ENCODE data around the gene RGS9BP. TPM values are rescaled to one million over a fixed set of nuclear protein-coding genes. Genes with fewer than 3 reads are reported as not detected.

Gene RGS9BP
- total RNA-seq, 4 donors from 2014 or later = 0.22 to 0.63 (median 0.60) TPM; not detected in 1

DNA sequence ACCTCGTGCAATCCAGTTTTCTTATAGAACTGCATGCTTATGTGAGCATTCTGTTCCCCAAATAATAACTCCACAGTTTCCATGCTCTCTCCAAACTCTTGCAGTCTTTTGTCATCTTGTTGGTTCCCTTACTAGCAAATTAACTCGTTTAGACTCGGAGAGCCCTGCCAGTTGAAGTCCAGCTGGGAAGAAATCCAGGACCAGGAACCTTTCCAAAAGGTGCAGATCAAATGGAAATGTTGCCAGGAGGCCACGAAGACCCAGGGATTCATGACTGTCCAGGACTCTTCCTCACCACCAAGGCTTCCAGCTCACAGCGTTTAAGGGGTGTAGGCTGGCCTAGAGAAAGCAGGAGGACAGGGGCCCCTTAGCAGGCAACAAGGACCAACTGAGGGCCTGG lies 41.8 kb downstream of the RGS9BP start:
- Histone ChIP-seq H3K4me1 (no peaks in the 10 kb centered on the region), H3K9me3 (peaks cover 0 to 6% (median 0%) of the 10 kb centered on the region in 4 donors), H3K27ac (no peak overlapping the region), H3K36me3 (peaks cover 0 to 50% (median 0%) of the 10 kb centered on the region in 3 donors), H3K27me3 (no peaks in the 10 kb centered on the region), H3K4me3 (no peak overlapping the region)
- WGBS, 2 donors = 67 to 84% methylated on average over 4 to 5 of the region's 5 CpGs
- DNase-seq (ENCODE audit: low spot score in 2 of 2) = no peak
- TF ChIP-seq CTCF (IDR thresholded peaks at IDR 0.05) = no peak

DNA sequence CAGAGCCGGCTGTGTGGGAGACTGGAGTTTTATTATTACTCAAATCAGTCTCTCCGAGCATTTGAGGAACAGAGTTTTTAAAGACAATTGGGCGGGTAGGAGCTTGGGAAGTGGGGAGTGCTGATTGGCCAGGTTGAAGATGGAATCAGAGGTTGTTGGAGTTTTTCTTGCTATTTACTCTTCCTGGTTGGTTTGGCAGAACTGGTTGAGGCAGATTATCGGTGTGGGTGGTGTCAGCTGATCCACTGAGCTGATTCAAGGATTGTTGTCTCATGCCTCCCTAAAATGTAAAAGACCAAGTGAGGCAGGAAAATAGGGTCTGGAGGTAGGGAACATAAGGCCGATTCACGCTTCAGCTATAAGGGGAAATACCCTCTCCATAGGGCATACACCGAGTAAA lies 42.6 kb downstream of the RGS9BP start:
- Histone ChIP-seq H3K4me3 (no peak overlapping the region), H3K9me3 (peaks cover 0 to 6% (median 0%) of the 10 kb centered on the region in 4 donors), H3K27ac (no peak overlapping the region), H3K27me3 (no peaks in the 10 kb centered on the region), H3K36me3 (peaks cover 0 to 42% (median 0%) of the 10 kb centered on the region in 3 donors), H3K4me1 (no peaks in the 10 kb centered on the region)
- DNase-seq (ENCODE audit: low spot score in 2 of 2) = no peak
- 89% methylated on average over 7 of the region's 7 CpGs for WGBS, 2 donors
- TF ChIP-seq CTCF (IDR thresholded peaks at IDR 0.05) = no peak

DNA sequence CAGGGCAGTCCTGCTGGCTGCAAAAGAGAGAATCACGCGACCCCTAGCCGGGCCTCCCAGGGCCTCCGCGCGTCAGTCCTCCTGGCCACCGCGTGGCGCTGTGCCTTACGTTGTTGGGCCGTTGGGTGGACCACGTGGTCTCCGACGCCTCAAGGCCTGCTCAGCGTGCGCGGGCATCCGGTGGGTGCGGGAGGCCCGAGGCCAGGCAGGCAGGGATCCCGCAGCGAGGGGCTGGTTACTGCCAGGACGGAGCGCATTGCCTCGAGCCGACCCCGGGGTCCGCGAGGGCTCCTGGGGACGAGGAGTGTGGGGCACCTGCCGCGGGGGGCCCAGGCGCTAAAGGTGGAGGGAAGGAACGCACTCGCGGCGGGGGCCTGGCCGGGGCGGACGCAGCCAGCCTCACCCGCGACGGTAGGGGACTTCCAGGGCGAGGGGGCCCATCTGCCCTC lies 44.0 kb downstream of the RGS9BP start, which contains the start of gene TDRD12:
TSS of gene TDRD12 (plus strand) at position 157 of the 449 bp plus-strand sequence. CDS start 306 bp downstream, outside the sequence.
- WGBS, 2 donors = 89 to 93% methylated on average over 35 to 43 of the region's 44 CpGs
- no peak within 1 kb of the TSS for H3K4me3 ChIP-seq

GRCh38 chr19:32720216-32720935 lies 44.7 kb downstream of the RGS9BP start:
- Histone ChIP-seq H3K4me1 (no peaks in the 10 kb centered on the region), H3K9me3 (peaks cover 0 to 6% (median 0%) of the 10 kb centered on the region in 4 donors), H3K27ac (no peak overlapping the region), H3K4me3 (no peak overlapping the region), H3K36me3 (peaks cover 0 to 22% (median 0%) of the 10 kb centered on the region in 3 donors), H3K27me3 (no peaks in the 10 kb centered on the region)
- 91 to 92% methylated on average over 7 to 8 of the region's 22 CpGs for WGBS, 2 donors
- TF ChIP-seq POLR2A (IDR thresholded peaks at IDR 0.05) = no peak
- no peak for TF ChIP-seq EP300 (IDR thresholded peaks at IDR 0.05)
- TF ChIP-seq CTCF (IDR thresholded peaks at IDR 0.05) = no peak
- no peak for DNase-seq (ENCODE audit: low spot score in 2 of 2)

More for the DNA sequence above, 44.0 kb downstream of the RGS9BP start, which contains the start of gene TDRD12:
- TF ChIP-seq POLR2A (IDR thresholded peaks at IDR 0.05) (no peak), CTCF (IDR thresholded peaks at IDR 0.05) (no peak), EP300 (IDR thresholded peaks at IDR 0.05) (no peak)
- no peaks in the 10 kb centered on the region for H3K27me3 ChIP-seq
- no peak for DNase-seq (ENCODE audit: low spot score in 2 of 2)
- no peak within 1 kb of the TSS for H3K27ac ChIP-seq
- H3K9me3 ChIP-seq = peaks cover 0 to 6% (median 0%) of the 10 kb centered on the region in 4 donors
- peaks cover 0 to 29% (median 0%) of the 10 kb centered on the region in 3 donors for H3K36me3 ChIP-seq
- H3K4me1 ChIP-seq = no peaks in the 10 kb centered on the region

GRCh38 chr19:32720936-32721250 lies 45.2 kb downstream of the RGS9BP start:
- 96% methylated on average over 13 to 17 of the region's 22 CpGs for WGBS, 2 donors

More at GRCh38 chr19:32720936-32721250, 45.2 kb downstream of the RGS9BP start:
- Histone ChIP-seq H3K4me3 (no peak overlapping the region), H3K9me3 (peaks cover 0 to 9% (median 0%) of the 10 kb centered on the region in 4 donors), H3K27ac (no peak overlapping the region), H3K36me3 (peaks cover 0 to 16% (median 0%) of the 10 kb centered on the region in 3 donors), H3K27me3 (no peaks in the 10 kb centered on the region), H3K4me1 (no peaks in the 10 kb centered on the region)
- no peak for DNase-seq (ENCODE audit: low spot score in 2 of 2)
- TF ChIP-seq CTCF (IDR thresholded peaks at IDR 0.05) (no peak), EP300 (IDR thresholded peaks at IDR 0.05) (no peak), POLR2A (IDR thresholded peaks at IDR 0.05) (no peak)

Measured in tibial nerve (tissue), 4 donors.